Stimulated activated CD8-positive, alpha-beta memory T cell treated with anti-CD3 and anti-CD28 coated beads, Interleukin-7, amount 100 ng/mL, for 48 hours (primary cell): ENCODE results near the gene MARCHF3.

Experiments used
- DNase-seq, 2 donors: peaks; one replicate each; pipeline ENCODE4 v3.0.0-alpha.2; 2020; ENCODE audit warnings: low read depth in 1 of 2; ENCODE audit errors: extremely low read depth in 1 of 2

Gene MARCHF3

DNA sequence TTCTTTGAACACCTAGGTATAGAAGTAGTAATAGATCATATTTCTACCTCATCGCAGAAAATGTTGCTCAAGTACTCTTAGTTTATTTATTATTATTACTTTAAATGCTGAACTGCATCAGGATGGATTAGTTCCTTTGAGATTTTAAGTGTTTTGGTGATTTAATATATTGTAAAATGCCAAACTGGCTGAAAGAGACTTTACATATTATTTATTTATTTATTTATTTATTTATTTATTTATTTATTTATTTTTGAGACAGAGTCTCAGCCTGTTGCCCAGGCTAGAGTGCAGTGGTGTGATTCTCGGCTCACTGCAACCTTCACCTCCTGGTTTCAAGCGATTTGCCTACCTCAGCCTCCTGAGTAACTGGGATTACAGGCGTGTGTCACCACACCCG, 211.1 kb downstream of the MARCHF3 start:
- no peak for DNase-seq

- no peak for DNase-seq
Measured at GRCh38 chr5:126818736-126819135, 211.6 kb downstream of the MARCHF3 start.
